Transverse colon (tissue), 3 donors: ENCODE results near the gene RETREG1.
A peak's percentile ranks its signal among the peaks of the same experiment; 100 is the strongest.

Source experiments
- POLR2A ChIP-seq: fragments of 450-650 bp; IDR thresholded peaks from one replicate; pipeline ENCODE4 v1.6.1; 2016; ENCODE audit warnings: antibody characterized with exemption, mild to moderate bottlenecking, moderate library complexity
- TF ChIP-seq, protein P1 (sequence below), 5 experiments: fragments of 200-600 bp in 3 of 5; fragments of 450-650 bp in 2 of 5; sonication (generic) in 3 of 5; IDR thresholded peaks; 1 replicate in 2 of 5; 2 replicates in 3 of 5; pipeline ENCODE4 v1.5.1; 2016 to 2017; ENCODE audit warnings: antibody characterized with exemption in 5 of 5, inconsistent platforms in 3 of 5, mild to moderate bottlenecking in 2 of 5, moderate library complexity in 1 of 5

DNA sequence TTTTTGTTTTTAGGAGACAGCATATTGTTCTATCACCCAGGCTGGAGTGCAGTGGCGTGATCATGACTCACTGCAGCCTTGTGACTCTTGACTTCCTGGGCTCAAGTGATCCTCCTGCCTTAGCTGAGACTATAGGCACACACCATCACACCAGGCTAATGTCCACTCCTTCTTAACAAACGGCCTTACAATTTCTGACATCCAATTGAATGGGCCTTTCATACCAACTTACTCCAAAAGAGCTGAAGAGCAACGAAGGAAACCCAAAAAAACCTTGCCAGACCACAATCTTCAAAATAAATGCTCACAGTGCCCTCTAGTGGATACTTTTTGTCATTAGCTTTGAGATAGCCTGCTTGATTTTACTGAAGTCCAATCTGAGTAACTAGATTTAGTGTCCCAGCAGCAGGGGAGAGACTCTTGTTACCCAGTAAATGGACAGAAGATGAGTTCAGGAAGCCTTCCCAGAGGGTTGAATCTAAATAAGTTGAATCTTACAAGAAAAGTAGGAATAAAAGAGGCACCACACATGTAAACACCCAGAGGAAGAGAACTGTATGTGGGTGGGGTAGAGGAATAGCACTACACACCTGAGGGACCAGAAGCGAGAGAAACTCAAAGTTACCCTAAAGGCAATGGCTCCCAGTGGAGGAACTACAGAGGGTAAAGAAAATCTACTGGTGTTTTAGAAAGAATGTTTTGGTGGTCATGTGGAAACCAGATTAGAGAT lies 160.5 kb downstream of the RETREG1 start:
- TF ChIP-seq, protein P1, sequence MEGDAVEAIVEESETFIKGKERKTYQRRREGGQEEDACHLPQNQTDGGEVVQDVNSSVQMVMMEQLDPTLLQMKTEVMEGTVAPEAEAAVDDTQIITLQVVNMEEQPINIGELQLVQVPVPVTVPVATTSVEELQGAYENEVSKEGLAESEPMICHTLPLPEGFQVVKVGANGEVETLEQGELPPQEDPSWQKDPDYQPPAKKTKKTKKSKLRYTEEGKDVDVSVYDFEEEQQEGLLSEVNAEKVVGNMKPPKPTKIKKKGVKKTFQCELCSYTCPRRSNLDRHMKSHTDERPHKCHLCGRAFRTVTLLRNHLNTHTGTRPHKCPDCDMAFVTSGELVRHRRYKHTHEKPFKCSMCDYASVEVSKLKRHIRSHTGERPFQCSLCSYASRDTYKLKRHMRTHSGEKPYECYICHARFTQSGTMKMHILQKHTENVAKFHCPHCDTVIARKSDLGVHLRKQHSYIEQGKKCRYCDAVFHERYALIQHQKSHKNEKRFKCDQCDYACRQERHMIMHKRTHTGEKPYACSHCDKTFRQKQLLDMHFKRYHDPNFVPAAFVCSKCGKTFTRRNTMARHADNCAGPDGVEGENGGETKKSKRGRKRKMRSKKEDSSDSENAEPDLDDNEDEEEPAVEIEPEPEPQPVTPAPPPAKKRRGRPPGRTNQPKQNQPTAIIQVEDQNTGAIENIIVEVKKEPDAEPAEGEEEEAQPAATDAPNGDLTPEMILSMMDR (IDR thresholded peaks at IDR 0.05): peak; percentile 63 to 75 (median 70)
- TF ChIP-seq POLR2A: no peak
